ENCODE data around the gene STIM1. TPM values are rescaled to one million over a fixed set of nuclear protein-coding genes. Genes with fewer than 3 reads are reported as not detected.

The STIM1 gene
- total RNA-seq, 4 donors from 2014 or later, result 42.2 to 71.0 (median 51.1) TPM

- ATAC-seq (ENCODE audit: low FRiP score), result no peak
- TF ChIP-seq, protein P1, sequence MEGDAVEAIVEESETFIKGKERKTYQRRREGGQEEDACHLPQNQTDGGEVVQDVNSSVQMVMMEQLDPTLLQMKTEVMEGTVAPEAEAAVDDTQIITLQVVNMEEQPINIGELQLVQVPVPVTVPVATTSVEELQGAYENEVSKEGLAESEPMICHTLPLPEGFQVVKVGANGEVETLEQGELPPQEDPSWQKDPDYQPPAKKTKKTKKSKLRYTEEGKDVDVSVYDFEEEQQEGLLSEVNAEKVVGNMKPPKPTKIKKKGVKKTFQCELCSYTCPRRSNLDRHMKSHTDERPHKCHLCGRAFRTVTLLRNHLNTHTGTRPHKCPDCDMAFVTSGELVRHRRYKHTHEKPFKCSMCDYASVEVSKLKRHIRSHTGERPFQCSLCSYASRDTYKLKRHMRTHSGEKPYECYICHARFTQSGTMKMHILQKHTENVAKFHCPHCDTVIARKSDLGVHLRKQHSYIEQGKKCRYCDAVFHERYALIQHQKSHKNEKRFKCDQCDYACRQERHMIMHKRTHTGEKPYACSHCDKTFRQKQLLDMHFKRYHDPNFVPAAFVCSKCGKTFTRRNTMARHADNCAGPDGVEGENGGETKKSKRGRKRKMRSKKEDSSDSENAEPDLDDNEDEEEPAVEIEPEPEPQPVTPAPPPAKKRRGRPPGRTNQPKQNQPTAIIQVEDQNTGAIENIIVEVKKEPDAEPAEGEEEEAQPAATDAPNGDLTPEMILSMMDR (IDR thresholded peaks at IDR 0.05), result no peak
- no peak for DNase-seq (ENCODE audit: low spot score)
These were observed 59.3 kb downstream of the STIM1 start for GRCh38 chr11:3914805-3915204.

- DNase-seq (ENCODE audit: low spot score) (no peak), ATAC-seq (ENCODE audit: low FRiP score) (no peak)
- TF ChIP-seq, protein P1 (IDR thresholded peaks at IDR 0.05), result no peak
These were observed 61.5 kb downstream of the STIM1 start for GRCh38 chr11:3916962-3917361.

- ATAC-seq (ENCODE audit: low FRiP score), result peak; percentile 70
- DNase-seq (ENCODE audit: low spot score), result no peak
- TF ChIP-seq, protein P1 (IDR thresholded peaks at IDR 0.05), result no peak
These were observed 64.8 kb downstream of the STIM1 start for GRCh38 chr11:3920148-3920852.

DNA sequence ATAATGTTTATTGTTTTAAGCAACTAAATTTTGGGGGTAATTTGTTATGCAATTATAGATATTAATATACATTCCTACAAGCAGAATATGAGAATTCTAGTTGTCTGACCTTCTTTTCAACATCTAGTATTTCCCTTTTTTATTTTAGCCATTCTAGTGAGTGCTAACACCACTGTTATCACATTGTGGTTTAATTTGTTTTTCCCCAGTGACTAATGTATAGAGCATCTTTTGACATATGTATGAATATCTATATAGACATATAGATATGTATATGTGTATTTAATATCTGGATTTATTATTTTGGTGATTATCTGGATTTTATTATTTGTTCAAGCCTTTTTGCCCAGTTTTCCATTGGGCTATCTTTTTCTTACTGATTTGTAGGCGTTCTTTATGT is 66.6 kb downstream of the STIM1 start:
- no peak for ATAC-seq (ENCODE audit: low FRiP score)
- DNase-seq (ENCODE audit: low spot score), result no peak
- TF ChIP-seq, protein P1 (IDR thresholded peaks at IDR 0.05), result no peak

- TF ChIP-seq, protein P1 (IDR thresholded peaks at IDR 0.05), result no peak
- DNase-seq (ENCODE audit: low spot score), result no peak
- ATAC-seq (ENCODE audit: low FRiP score), result no peak
These were observed 70.0 kb downstream of the STIM1 start for GRCh38 chr11:3925513-3925912.

DNA sequence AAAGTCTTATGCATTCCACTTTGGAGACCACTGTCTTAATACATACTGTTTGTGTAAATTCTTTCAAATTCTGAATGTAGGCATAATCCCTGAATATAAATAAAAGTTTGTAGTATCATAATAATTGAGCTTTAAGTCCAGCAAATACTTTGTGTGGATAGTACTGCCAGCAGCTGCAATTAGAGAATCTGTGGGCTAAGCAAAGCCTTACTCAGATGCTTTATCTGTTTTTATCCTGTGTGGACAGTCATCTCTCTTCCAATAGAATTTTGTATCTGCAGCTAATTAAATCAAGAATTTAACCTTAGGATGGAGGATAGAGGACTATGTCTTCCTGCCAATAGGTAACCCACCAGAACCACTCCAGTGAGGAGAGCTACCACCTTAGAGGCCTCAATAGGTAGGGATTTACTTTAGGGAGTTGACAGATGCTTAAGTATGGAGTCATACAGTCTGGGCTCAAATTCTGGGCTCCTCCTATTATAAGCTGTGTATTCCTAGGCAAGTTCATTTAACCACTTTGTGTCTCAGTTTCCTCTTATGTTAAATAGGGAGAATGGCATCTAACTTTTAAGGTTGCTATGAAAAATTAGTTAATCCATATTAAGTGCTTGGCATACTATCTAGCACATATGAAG is 71.1 kb downstream of the STIM1 start:
- ATAC-seq (ENCODE audit: low FRiP score), result no peak
- TF ChIP-seq, protein P1 (IDR thresholded peaks at IDR 0.05), result no peak
- no peak for DNase-seq (ENCODE audit: low spot score)

Data from omental fat pad (tissue), 4 donors.